Inflammatory macrophage (primary cell): ENCODE results near the gene NT5DC4.

ENCODE experiments used
- DNase-seq, 2 donors: peaks; one replicate each; pipeline ENCODE4 v3.0.0-alpha.2; 2020 to 2022
- total RNA-seq, 18 experiments: gene quantifications; one replicate each; lab custom pipeline; 2026; ENCODE audit warnings: mixed read lengths in 6 of 18, inconsistent platforms in 2 of 18; lab: John Stamatoyannopoulos, UW

Gene NT5DC4
- total RNA-seq, result 0.13 to 1.5 (median 0.61) reads per million in 18 experiments

GRCh38 chr2:112720785-112721184 lies at the start of gene NT5DC4:
TSS of gene NT5DC4 (plus strand) at chr2:112721020. CDS start at chr2:112721080, 60 bp downstream.
- DNase-seq, result no peak

GRCh38 chr2:112671801-112672200 lies 49.0 kb upstream of the NT5DC4 start:
- no peak for DNase-seq

GRCh38 chr2:112673008-112673407 lies 47.8 kb upstream of the NT5DC4 start:
- no peak for DNase-seq

DNA sequence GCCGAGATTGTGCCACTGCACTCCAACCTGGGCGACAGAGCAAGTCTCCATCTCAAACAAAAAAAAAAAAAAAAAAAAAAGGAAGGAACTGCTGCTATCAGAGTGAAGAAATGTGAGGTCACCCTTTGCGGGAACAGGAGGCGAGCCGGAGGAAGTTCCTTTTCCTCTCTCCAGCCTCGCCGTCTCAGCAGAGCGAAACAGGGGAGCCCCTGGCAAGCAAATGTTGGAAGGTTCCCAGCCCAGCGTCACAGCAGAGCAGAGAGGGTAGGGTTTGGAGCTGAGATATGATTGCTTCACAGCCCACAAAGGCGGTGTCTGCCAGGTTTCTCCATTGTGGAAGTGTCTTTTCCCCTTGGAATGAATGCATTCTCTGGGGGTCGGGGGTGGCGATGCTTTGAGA lies 46.6 kb upstream of the NT5DC4 start:
- peak; percentile 89 to 90 for DNase-seq

- DNase-seq, result no peak
Observed at GRCh38 chr2:112679484-112679883, 41.3 kb upstream of the NT5DC4 start.

DNA sequence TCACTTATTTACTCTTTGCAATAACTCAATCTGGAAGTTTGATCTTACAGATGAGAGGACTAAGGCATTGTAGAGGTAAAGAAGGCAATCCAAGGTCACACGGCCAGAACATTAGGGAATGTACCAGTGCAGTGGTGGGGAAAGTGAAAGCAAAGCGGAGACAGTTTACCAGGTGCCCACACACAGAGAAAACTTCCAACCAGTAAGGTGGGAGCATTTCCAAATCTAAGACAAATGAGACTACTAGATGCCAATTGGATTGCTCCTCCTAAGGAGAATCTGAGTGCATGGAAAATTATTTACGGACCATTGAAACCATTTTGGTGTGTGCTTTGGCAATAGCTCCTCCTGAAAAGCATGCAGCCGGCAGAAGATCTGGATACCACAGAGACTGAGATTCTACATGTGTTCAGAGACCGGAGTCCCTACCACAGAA lies 40.1 kb upstream of the NT5DC4 start:
- no peak for DNase-seq

GRCh38 chr2:112682101-112682500 lies 38.7 kb upstream of the NT5DC4 start:
- DNase-seq, result peak; percentile 42 to 59

DNA sequence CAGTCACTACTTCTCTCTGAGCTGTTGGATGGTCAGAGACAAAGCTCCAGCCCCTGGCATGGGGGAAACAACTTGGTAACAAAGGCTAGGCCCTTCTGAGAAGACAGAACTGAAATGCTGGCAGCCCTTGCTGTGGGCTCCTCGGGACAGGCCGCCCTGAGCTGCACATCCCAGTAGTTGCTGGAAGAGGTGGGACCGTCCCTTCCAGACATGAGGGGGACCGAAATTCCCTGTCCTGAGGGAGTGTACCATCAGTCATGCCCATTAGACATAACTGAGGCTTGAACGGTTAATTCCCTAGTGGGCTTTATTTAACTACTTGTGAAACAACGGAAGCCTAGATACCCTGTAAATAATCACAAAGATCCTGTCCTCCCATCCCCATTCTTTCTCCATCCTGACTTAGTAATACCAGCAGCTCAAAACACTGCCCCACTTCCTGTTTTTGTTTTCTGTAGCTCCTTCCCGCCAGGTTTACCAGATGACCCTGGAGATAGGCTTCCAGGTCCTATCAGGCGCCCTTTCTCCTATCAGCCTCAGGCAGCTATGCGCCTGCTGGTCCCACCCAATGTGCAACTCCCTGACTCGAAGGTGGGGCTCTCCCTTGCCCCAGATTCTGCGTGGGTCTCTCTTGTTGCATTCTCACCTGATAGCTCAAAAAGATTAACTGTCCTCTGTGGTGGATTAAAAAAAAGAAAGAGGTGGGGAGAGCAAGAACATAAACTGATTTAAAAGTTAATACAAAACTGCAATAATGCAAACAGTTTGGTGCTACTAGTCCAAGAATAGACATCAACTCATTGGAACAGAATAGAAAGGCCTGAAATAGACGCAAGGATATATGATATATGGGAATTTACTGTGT lies 37.0 kb upstream of the NT5DC4 start:
- peak in 1 of 2 donors; percentile 31 for DNase-seq

GRCh38 chr2:112684415-112684775 lies 36.4 kb upstream of the NT5DC4 start:
- no peak for DNase-seq

DNA sequence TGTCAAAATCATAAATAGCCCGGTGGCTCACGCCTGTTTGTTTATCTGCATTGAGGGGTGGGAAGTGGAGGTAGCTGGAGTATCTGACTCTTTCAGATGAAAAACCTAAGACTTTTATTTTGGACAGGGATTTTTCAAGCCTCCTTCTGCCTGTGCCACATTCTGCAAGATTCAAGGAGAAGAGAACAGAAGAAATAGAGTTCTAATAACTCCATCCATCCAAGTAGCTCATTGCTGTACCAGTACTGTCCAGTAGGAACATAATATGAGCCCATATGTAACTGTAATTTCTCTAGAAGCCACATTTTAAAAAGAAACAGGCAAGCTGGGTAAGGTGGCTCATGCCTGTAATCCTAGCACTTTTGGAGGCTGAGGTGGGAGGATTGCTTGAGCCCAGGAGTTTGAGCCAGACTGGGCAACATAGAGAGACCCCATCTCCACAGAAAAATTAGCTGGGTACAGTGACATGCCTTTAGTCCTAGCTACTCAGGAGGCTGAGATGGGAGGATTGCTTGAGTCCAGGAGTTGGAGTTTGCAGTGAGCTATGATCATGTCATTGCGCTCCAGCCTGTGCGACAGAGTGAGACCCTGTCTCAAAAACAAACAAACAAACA lies 35.4 kb upstream of the NT5DC4 start:
- peak in 1 of 2 donors; percentile 22 for DNase-seq

DNA sequence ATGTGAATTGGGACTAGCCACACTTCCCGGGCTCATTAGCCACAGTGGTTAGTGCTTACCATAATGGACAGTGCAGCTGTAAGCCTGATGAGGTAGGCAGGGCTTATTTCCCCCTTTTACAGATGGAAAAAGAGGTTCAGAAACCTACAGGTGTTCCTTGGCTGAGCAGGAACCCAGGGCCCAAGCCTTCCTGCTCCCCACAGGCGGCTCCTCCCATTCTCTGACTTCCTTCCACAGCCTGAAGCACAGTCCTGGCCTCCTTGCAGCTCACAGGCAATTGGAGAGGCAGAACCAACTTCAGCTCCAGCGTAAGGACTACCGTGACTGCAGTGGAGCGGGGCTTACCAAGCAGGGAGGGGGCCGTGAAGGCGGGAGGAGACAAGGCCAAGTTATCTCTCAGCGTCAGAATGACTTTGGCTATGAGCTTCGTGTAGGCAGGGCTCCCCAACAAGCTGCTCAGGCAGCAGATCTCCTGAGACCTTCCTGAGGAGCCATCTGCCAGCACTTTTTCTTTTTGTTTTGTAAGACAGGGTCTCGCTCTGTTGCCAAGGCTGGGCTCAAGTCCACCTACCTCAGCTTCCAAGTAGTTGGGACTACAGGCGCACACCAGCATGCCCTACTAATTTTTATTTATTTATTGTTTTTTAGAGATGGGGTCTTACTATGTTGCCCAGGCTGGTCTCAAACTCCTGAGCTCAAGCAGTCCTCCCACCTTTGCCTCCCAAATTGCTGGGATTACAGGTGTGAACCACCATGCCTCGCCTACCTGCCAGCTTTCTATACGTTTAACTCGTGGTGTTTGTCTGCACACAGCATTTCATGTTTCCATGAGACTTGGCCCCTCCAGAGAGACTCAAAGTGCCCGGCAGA lies 34.2 kb upstream of the NT5DC4 start:
- DNase-seq, result no peak

DNA sequence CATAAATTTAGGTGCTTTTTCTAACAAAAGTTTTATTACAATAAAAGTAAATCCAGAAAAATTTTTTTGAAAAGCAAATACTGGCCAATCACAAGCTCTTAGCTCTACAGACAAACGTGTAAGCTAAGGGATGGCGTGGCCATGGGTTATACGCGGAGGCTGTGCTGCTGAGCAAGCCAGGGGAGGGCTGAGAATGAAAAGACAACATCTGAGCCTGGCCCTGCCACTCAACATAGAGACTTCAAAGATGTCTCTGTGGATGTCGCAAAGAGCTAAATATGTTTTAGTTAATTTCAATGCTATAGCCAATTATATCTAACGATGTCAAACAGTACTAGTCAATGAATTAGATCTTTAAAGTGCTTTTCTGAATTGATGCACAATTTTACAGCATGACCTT lies 33.3 kb upstream of the NT5DC4 start:
- DNase-seq, result no peak

- peak; percentile 19 to 26 for DNase-seq
Observed at GRCh38 chr2:112688086-112688880, 32.5 kb upstream of the NT5DC4 start.

GRCh38 chr2:112690853-112691401 lies 29.9 kb upstream of the NT5DC4 start:
- DNase-seq, result peak; percentile 97 to 99

DNA sequence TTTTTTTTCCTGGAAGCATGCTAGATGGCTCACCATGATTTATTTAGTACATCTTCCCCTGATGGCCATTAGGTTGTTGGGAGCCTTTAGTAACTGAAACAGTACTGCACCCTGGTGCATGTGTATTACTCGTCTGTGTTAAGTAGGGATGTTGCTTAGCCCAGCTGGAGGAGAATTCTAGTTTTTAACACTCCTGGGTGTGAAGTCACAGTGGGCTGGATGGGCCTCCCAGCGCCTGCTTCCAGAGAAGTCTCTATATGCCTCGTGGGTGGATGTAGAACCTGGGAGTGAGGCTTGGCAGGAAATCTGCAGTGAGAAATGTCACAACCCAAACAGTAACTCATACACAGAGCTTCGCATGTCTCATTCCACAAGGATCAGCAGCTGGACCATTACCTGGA lies 28.9 kb upstream of the NT5DC4 start:
- DNase-seq, result peak in 1 of 2 donors; percentile 46

DNA sequence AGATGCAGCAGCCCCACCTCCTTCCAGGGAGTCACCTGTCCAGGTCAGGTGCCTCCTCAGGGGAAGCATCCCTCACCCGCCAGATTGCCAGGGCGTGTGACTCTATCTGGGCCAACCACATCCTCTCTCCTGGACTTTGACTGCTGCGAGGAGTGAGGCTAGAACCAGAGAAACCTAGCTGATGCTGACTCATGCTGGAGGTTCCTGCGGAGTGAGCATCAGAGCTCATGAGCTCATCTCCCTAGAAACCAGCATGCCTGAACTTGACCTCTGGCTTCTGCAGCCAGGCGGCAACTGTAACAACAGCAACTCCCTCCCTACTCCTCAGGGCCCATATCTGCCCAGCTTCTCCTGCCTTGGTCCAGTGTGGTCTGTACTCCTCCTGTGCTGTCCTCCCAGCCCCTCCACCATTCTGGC lies 28.3 kb upstream of the NT5DC4 start:
- DNase-seq, result peak; percentile 93 to 96

- peak; percentile 77 to 90 for DNase-seq
Observed at GRCh38 chr2:112692918-112693317, 27.9 kb upstream of the NT5DC4 start.

DNA sequence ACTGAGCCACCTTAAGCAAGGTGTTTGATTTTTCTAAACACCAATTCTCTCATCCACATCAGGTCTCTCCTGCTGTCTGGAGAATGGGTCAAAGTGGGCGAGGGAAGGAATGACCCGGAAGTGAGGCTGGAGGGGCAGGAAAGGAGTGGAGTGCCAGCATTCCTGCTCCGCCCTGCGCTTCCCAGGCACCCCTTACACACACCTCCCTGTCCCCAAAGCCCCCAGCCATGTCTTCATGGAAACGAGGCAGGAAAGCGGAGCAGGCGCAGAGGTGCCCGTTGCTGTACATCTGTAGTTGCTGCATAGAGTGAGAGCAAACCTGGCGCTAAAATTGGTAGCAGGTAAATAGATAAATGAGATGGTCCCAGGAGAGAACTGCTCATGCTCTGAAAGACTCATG lies 27.2 kb upstream of the NT5DC4 start:
- DNase-seq, result no peak

DNA sequence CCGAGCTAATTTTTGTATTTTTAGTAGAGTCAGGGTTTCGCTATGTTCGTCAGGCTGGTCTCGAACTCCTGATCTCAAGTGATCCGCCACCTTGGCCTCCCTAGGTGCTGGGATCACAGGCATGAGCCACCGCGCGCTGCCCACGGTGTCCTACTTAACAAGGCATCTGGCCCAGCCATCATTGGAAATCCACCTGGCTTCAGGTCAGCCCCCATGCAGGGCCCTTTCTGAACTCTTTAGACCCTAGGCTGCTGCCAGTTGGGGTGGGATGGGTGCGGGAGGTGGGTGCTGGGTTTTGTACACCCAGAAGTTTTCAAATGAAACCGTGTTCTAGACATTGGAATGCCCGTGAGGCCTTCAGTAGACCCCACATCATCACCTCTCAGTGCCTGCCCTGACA lies 26.6 kb upstream of the NT5DC4 start:
- no peak for DNase-seq

- peak in 1 of 2 donors; percentile 20 for DNase-seq
Observed at GRCh38 chr2:112698834-112699515, 21.8 kb upstream of the NT5DC4 start.
